Measurements from ENCODE around the gene CCNE1. TPM values are rescaled to one million over a fixed set of nuclear protein-coding genes. Genes with fewer than 3 reads are reported as not detected.
"Not testable (repeated sequence)": the region's sequence is repeated elsewhere in the genome, so short reads cannot be mapped to it uniquely, and the experiment has no call there.

Gene CCNE1
- polyA plus RNA-seq, 1 of the 3 experiments (the other 2 are of a cell fraction), result 8.9 TPM

GRCh38 chr19:29819986-29820385, 8.2 kb downstream of the CCNE1 start:
- H3K9me3 ChIP-seq, result no peaks in the 10 kb centered on the region
- no peak overlapping the region for H3K9ac ChIP-seq
- H3K4me2 ChIP-seq, result no peak overlapping the region
- no peaks in the 10 kb centered on the region for H4K20me1 ChIP-seq (ENCODE audit: insufficient read depth)
- H3K79me2 ChIP-seq (ENCODE audit: insufficient read depth), result no peaks in the 10 kb centered on the region
- ChIA-PET CTCF (interaction anchor here (0.7 to 1.0 kb wide), 2 partner anchors 17 to 49 kb away, joined by 3 read pairs; no protein-coding TSS in a partner anchor), POLR2A (no interaction called here)
- no peak for DNase-seq
- no peak overlapping the region for H3K27ac ChIP-seq (ENCODE audit: low read depth in 2 of 2, low read length in 1 of 2)
- peaks cover 16 to 19% of the 10 kb centered on the region in 2 experiments for H3K36me3 ChIP-seq (replicated peaks in 1 of 2; ENCODE audit: control insufficient read depth in 1 of 2, insufficient read depth in 2 of 2, low read length in 1 of 2)
- no peak overlapping the region for H2AFZ ChIP-seq (ENCODE audit: low read depth)
- H3K9me2 ChIP-seq, result no peaks in the 10 kb centered on the region
- no peak overlapping the region for H3K4me3 ChIP-seq (ENCODE audit: low read depth in 2 of 2, low read length in 1 of 2)
- no peaks in the 10 kb centered on the region for H3K27me3 ChIP-seq (ENCODE audit: insufficient read depth)
- WGBS (ENCODE audit: low lambda C conversion rate), result 82% methylated on average over 6 of the region's 6 CpGs
- no peaks in the 10 kb centered on the region for H3K4me1 ChIP-seq (ENCODE audit: control insufficient read depth in 1 of 2, insufficient read depth in 2 of 2, low read depth in 1 of 2, low read length in 1 of 2)
- no peaks in the 10 kb centered on the region for H3F3A ChIP-seq (replicated peaks; ENCODE audit: insufficient read depth)
- TF ChIP-seq JUND (IDR thresholded peaks at IDR 0.05) (no peak), RCOR1 (IDR thresholded peaks at IDR 0.05; ENCODE audit: low read length) (no peak), TEAD4 (IDR thresholded peaks at IDR 0.05; ENCODE audit: borderline replicate concordance, insufficient read depth) (no peak)

GRCh38 chr19:29823581-29824330, 12.0 kb downstream of the CCNE1 start:
- Histone ChIP-seq H3F3A (replicated peaks; ENCODE audit: insufficient read depth) (no peaks in the 10 kb centered on the region), H2AFZ (ENCODE audit: low read depth) (no peak overlapping the region), H3K79me2 (ENCODE audit: insufficient read depth) (no peaks in the 10 kb centered on the region), H3K27ac (ENCODE audit: low read depth in 2 of 2, low read length in 1 of 2) (no peak overlapping the region), H3K4me2 (no peak overlapping the region), H4K20me1 (ENCODE audit: insufficient read depth) (no peaks in the 10 kb centered on the region), H3K36me3 (replicated peaks in 1 of 2; ENCODE audit: control insufficient read depth in 1 of 2, insufficient read depth in 2 of 2, low read length in 1 of 2) (peaks cover 12 to 16% of the 10 kb centered on the region in 2 experiments), H3K9me2 (no peaks in the 10 kb centered on the region), H3K9me3 (no peaks in the 10 kb centered on the region), H3K4me3 (ENCODE audit: low read depth in 2 of 2, low read length in 1 of 2) (no peak overlapping the region), H3K9ac (no peak overlapping the region), H3K4me1 (ENCODE audit: control insufficient read depth in 1 of 2, insufficient read depth in 2 of 2, low read depth in 1 of 2, low read length in 1 of 2) (no peaks in the 10 kb centered on the region), H3K27me3 (ENCODE audit: insufficient read depth) (no peaks in the 10 kb centered on the region)
- CTCF ChIA-PET, result interaction anchor here (1.1 kb wide), 1 partner anchor 34 kb away, joined by 4 read pairs; no protein-coding TSS in a partner anchor
- TF ChIP-seq JUND (IDR thresholded peaks at IDR 0.05) (no peak), TEAD4 (IDR thresholded peaks at IDR 0.05; ENCODE audit: borderline replicate concordance, insufficient read depth) (no peak), FOXM1 (IDR thresholded peaks at IDR 0.05; ENCODE audit: low read depth) (no peak), TAF1 (IDR thresholded peaks at IDR 0.05; ENCODE audit: borderline replicate concordance, low read depth, low read length) (no peak), EP300 (IDR thresholded peaks at IDR 0.05; ENCODE audit: borderline replicate concordance in 1 of 2, low read depth in 1 of 2, low read length in 1 of 2) (no peak), REST (IDR thresholded peaks at IDR 0.05; ENCODE audit: low read depth, low read length) (no peak), TCF12 (IDR thresholded peaks at IDR 0.05) (no peak), ZBTB33 (IDR thresholded peaks at IDR 0.05; ENCODE audit: borderline replicate concordance, low read depth) (no peak), RAD21 (IDR thresholded peaks at IDR 0.05; ENCODE audit: low read length) (no peak), RFX5 (IDR thresholded peaks at IDR 0.05; ENCODE audit: low read length) (no peak), EZH2phosphoT487 (IDR thresholded peaks at IDR 0.05; ENCODE audit: borderline replicate concordance, low read depth) (no peak), NRF1 (IDR thresholded peaks at IDR 0.05; ENCODE audit: low read depth, low read length) (no peak), RXRA (IDR thresholded peaks at IDR 0.05; ENCODE audit: borderline replicate concordance, low read depth) (no peak), CHD2 (IDR thresholded peaks at IDR 0.05; ENCODE audit: low read length, partially characterized antibody) (no peak), FOSL2 (IDR thresholded peaks at IDR 0.05; ENCODE audit: borderline replicate concordance, low read depth) (no peak), GABPA (IDR thresholded peaks at IDR 0.05; ENCODE audit: low read depth) (no peak)
- DNase-seq, result no peak
- POLR2A ChIA-PET, result no interaction called here
- WGBS (ENCODE audit: low lambda C conversion rate), result 97% methylated on average over 20 of the region's 20 CpGs

- H2AFZ ChIP-seq (ENCODE audit: low read depth); CTCF ChIA-PET; DNase-seq; H3K4me1 ChIP-seq (ENCODE audit: control insufficient read depth in 1 of 2, insufficient read depth in 2 of 2, low read depth in 1 of 2, low read length in 1 of 2); H3K4me2 ChIP-seq; H3K9me2 ChIP-seq; H3K4me3 ChIP-seq (ENCODE audit: low read depth in 2 of 2, low read length in 1 of 2); H3K27ac ChIP-seq (ENCODE audit: low read depth in 2 of 2, low read length in 1 of 2); H3K9ac ChIP-seq; POLR2A ChIA-PET; H4K20me1 ChIP-seq (ENCODE audit: insufficient read depth); H3F3A ChIP-seq (replicated peaks; ENCODE audit: insufficient read depth); H3K9me3 ChIP-seq; H3K79me2 ChIP-seq (ENCODE audit: insufficient read depth); H3K27me3 ChIP-seq (ENCODE audit: insufficient read depth): not testable (repeated sequence)
- WGBS (ENCODE audit: low lambda C conversion rate), result 94% methylated on average over 8 of the region's 8 CpGs
- peaks cover 8 to 12% of the 10 kb centered on the region in 2 experiments for H3K36me3 ChIP-seq (replicated peaks in 1 of 2; ENCODE audit: control insufficient read depth in 1 of 2, insufficient read depth in 2 of 2, low read length in 1 of 2)
Observed at GRCh38 chr19:29825263-29825662, 13.5 kb downstream of the CCNE1 start.
